SK-N-SH treated with all-trans-retinoic acid at 6 μM for 48 hours (cell line): Measurements from ENCODE around the gene MRPS35.
"Not testable (repeated sequence)": the region's sequence is repeated elsewhere in the genome, so short reads cannot be mapped to it uniquely, and the experiment has no call there.

Experiments used
- ZC3H10 ChIP-seq: fragments of 250-450 bp; sonication (Bioruptor Pico); IDR thresholded peaks from 2 replicates; pipeline ENCODE4 v1.5.1; 2021; ENCODE audit warnings: mild to moderate bottlenecking, moderate library complexity
- ZNF70 ChIP-seq: fragments of 450-650 bp; formaldehyde crosslinking; IDR thresholded peaks from 2 replicates; pipeline ENCODE4 v1.5.0; 2020; ENCODE audit warnings: mild to moderate bottlenecking, moderate library complexity

GRCh38 chr12:27745734-27746133 is 35.1 kb downstream of the MRPS35 start:
- TF ChIP-seq ZC3H10, ZNF70 (CRISPR knock-in tag): not testable (repeated sequence)
